Activated CD8-positive, alpha-beta T cell treated with anti-CD3 and anti-CD28 coated beads for 36 hours (primary cell): ENCODE measurements around the gene ADISSP. TPM values are rescaled to one million over a fixed set of nuclear protein-coding genes. Genes with fewer than 3 reads are reported as not detected.
"Not testable (repeated sequence)": the region's sequence is repeated elsewhere in the genome, so short reads cannot be mapped to it uniquely, and the experiment has no call there.

Experiments
- ATAC-seq: fragments of 200-7000 bp; cut with Tn5 transposase; one replicate; pipeline ENCODE4 v1.10.0; 2021; ENCODE audit warnings: mild to moderate bottlenecking, moderate library complexity
- CTCF ChIA-PET: fragments of 350-600 bp; sonication (Branson Sonifier 250); formaldehyde crosslinking; loops from one replicate; lab custom pipeline; 2021; ENCODE audit warnings: antibody characterized with exemption; lab: Charles Lee
- POLR2A ChIA-PET: fragments of 350-600 bp; sonication (Branson Sonifier 250); formaldehyde crosslinking; loops from one replicate; lab custom pipeline; 2021; ENCODE audit warnings: antibody characterized with exemption; lab: Charles Lee
- DNase-seq: peaks from one replicate; pipeline ENCODE4 v3.0.0-alpha.2; 2020
- H3K27ac Mint-ChIP-seq: one replicate; pipeline ENCODE4 v1.8.0; 2021; ENCODE audit warnings: mild to moderate bottlenecking, mixed read lengths
- H3K27me3 Mint-ChIP-seq: one replicate; pipeline ENCODE4 v1.8.0; 2021; ENCODE audit warnings: mixed read lengths
- H3K36me3 Mint-ChIP-seq: one replicate; pipeline ENCODE4 v1.8.0; 2021; ENCODE audit warnings: low read depth, mixed read lengths
- H3K4me1 Mint-ChIP-seq: one replicate; pipeline ENCODE4 v1.8.0; 2021; ENCODE audit warnings: low read depth, mixed read lengths
- H3K4me3 Mint-ChIP-seq: one replicate; pipeline ENCODE4 v1.8.0; 2021; ENCODE audit warnings: mild to moderate bottlenecking, moderate library complexity, mixed read lengths
- H3K9me3 Mint-ChIP-seq: one replicate; pipeline ENCODE4 v1.8.0; 2021; ENCODE audit warnings: mixed read lengths
- intact Hi-C: fragments of 100-400 bp; cut with micrococcal nuclease; formaldehyde crosslinking; loops from one replicate; pipeline ENCODE4 v1.10.0; 2022
- total RNA-seq, 2 experiments: library from RNA; stranded (reverse); gene quantifications; one replicate each; pipeline ENCODE4 v1.2.3, GENCODE V29; 2021
- TF ChIP-seq, protein P1 (sequence below): fragments of 200-600 bp; IDR thresholded peaks from one replicate; pipeline ENCODE4 v1.8.0; 2022; ENCODE audit warnings: antibody characterized with exemption, mild to moderate bottlenecking

The ADISSP gene
- total RNA-seq, 2 experiments from 2014 or later: 62.5 to 66.6 TPM

DNA sequence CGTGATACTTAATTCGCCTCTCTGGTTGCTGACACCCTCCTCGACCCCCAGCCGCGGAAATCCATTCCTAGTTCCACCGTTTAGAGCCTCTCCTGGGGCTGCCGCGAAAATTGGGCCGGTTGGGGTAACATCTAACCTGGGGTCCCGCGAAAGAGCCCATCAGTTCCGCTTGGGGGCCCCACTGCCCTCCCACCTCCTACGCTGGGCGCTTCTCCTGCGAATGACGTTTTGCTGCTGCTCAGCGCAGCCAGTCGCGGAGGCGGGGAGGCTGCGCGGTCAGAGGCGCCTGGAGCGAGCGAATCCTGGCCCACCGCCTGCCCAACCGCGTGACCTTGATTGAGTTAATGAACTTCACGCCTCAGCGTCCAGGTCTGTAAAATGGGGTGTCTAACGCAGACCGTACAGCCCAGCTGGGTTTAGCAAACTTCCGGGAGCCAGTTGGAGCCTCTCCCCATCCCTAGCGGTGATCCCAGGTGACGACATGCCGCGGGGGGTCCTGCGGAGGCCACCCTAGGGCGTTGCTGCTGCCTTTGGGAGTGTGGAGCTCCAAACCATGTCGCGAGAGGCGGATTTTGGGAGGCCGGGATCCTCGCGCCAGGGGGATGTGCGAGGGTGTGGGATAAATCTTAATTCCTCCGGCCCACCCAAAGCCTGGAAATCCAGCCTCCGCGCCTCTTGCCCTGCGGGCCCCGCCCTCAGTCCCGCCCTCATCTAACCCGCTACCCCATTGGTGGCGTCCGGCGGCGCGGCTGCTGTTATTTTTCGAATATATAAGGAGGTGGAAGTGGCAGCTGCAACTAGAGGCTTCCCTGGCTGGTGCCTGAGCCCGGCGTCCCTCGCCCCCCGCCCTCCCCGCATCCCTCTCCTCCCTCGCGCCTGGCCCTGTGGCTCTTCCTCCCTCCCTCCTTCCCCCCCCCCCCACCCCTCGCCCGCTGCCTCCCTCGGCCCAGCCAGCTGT lies 28.2 kb upstream of the ADISSP start, which contains the start of gene CDC25B:
TSS of gene CDC25B (plus strand) at position 800 of the 958 bp plus-strand sequence. CDS start 222 bp downstream, outside the sequence.
- H3K4me3 Mint-ChIP-seq: peak within 1 kb of the TSS; percentile 99
- peaks cover 44% of the 10 kb centered on the region for H3K4me1 Mint-ChIP-seq
- ChIA-PET POLR2A (interaction anchor here (0.8 to 2.1 kb wide), 13 partner anchors 8 to 289 kb away, joined by 3 to 10 read pairs (median 4); partner anchors contain the start of genes ADISSP, AP5S1 and CENPB), CTCF (interaction anchor here (1.0 to 1.8 kb wide), 8 partner anchors 8 to 59 kb away, joined by 3 to 9 read pairs (median 4); partner anchors contain the start of genes AP5S1, CENPB and SPEF1)
- ATAC-seq (peak; percentile 78), DNase-seq (peak; percentile 96)
- peak within 1 kb of the TSS; percentile 99 for H3K27ac Mint-ChIP-seq
- H3K9me3 Mint-ChIP-seq: no peaks in the 10 kb centered on the region
- TF ChIP-seq, protein P1, sequence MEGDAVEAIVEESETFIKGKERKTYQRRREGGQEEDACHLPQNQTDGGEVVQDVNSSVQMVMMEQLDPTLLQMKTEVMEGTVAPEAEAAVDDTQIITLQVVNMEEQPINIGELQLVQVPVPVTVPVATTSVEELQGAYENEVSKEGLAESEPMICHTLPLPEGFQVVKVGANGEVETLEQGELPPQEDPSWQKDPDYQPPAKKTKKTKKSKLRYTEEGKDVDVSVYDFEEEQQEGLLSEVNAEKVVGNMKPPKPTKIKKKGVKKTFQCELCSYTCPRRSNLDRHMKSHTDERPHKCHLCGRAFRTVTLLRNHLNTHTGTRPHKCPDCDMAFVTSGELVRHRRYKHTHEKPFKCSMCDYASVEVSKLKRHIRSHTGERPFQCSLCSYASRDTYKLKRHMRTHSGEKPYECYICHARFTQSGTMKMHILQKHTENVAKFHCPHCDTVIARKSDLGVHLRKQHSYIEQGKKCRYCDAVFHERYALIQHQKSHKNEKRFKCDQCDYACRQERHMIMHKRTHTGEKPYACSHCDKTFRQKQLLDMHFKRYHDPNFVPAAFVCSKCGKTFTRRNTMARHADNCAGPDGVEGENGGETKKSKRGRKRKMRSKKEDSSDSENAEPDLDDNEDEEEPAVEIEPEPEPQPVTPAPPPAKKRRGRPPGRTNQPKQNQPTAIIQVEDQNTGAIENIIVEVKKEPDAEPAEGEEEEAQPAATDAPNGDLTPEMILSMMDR: peak; percentile 38
- intact Hi-C loops: no loop called here
- no peaks in the 10 kb centered on the region for H3K27me3 Mint-ChIP-seq
- peaks cover 36% of the 10 kb centered on the region for H3K36me3 Mint-ChIP-seq

DNA sequence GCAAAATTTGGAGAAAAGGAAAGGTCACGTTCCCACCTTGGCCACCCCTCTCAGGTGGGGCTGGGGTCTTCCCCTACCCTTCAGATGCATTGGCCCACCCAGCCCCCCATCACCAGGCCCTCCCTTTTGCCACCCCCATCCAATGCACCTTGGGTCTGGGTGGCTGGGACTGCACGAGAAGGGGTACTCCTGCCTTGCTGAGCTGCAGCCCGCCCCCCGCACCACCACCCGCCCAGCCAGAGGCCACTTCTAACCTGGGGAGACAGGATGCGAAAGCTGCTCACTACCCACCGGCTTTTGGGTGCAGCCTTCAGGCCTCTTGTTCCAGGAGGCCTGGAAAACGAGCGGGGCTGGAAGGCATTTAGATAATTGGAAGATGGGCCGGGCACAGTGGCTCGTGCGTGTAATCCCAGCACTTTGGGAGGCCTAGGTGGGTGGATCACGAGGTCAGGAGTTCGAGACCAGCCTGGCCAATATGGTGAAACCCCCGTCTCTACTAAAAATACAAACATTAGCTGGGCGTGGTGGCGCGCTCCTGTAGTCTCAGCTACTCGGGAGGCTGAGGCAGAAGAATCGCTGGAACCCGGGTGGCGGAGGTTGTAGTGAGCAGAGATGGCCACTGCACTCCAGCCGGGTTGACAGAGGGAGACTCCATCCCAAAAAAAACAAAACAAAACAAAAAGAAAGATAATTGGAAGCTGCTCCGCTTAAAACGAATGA lies 27.3 kb upstream of the ADISSP start:
- no peaks in the 10 kb centered on the region for H3K27me3 Mint-ChIP-seq
- CTCF ChIA-PET: interaction anchor here (1.0 to 1.8 kb wide), 5 partner anchors 9 to 60 kb away, joined by 3 to 5 read pairs (median 3); partner anchors contain the start of genes CENPB and SPEF1
- H3K9me3 Mint-ChIP-seq: no peaks in the 10 kb centered on the region
- H3K36me3 Mint-ChIP-seq: peaks cover 29% of the 10 kb centered on the region
- DNase-seq (no peak), ATAC-seq (no peak)
- H3K27ac Mint-ChIP-seq: peak overlapping the region; percentile 99
- H3K4me3 Mint-ChIP-seq: peak overlapping the region; percentile 99
- TF ChIP-seq, protein P1: no peak
- H3K4me1 Mint-ChIP-seq: peaks cover 35% of the 10 kb centered on the region
- intact Hi-C loops: no loop called here
- POLR2A ChIA-PET: interaction anchor here (1.2 to 2.1 kb wide), 7 partner anchors 7 to 30 kb away, joined by 4 to 10 read pairs (median 8); partner anchors contain the start of genes ADISSP, AP5S1 and CENPB

GRCh38 chr20:3794168-3794567 lies 26.6 kb upstream of the ADISSP start:
- intact Hi-C loops, DNase-seq, H3K4me3 Mint-ChIP-seq, ATAC-seq, H3K27me3 Mint-ChIP-seq, H3K27ac Mint-ChIP-seq, H3K9me3 Mint-ChIP-seq: not testable (repeated sequence)
- Mint-ChIP-seq H3K4me1 (peaks cover 28% of the 10 kb centered on the region), H3K36me3 (peaks cover 24% of the 10 kb centered on the region)
- ChIA-PET POLR2A (interaction anchor here (1.5 to 1.9 kb wide), 2 partner anchors 18 to 26 kb away, joined by 8 to 9 read pairs; partner anchors contain the start of gene AP5S1), CTCF (interaction anchor here (1.2 kb wide), 1 partner anchor 13 kb away, joined by 3 read pairs; the partner anchor contains the start of gene SPEF1)

- H3K4me1 Mint-ChIP-seq: peaks cover 25% of the 10 kb centered on the region
- H3K4me3 Mint-ChIP-seq, DNase-seq, ATAC-seq, H3K27me3 Mint-ChIP-seq, H3K36me3 Mint-ChIP-seq, intact Hi-C loops, H3K27ac Mint-ChIP-seq, H3K9me3 Mint-ChIP-seq: not testable (repeated sequence)
- ChIA-PET CTCF (interaction anchor here (0.7 to 5.9 kb wide), 4 partner anchors 26 to 65 kb away, joined by 3 to 69 read pairs (median 14); partner anchors contain the start of gene AP5S1), POLR2A (interaction anchor here (0.6 kb wide), 1 partner anchor 30 kb away, joined by 3 read pairs; no protein-coding TSS in a partner anchor)
Measured at GRCh38 chr20:3789201-3789600, 21.6 kb upstream of the ADISSP start.

- H3K4me3 Mint-ChIP-seq: peak overlapping the region; percentile 16
- H3K36me3 Mint-ChIP-seq: peaks cover 10% of the 10 kb centered on the region
- no peaks in the 10 kb centered on the region for H3K9me3 Mint-ChIP-seq
- DNase-seq (no peak), ATAC-seq (no peak)
- intact Hi-C loops: no loop called here
- H3K27me3 Mint-ChIP-seq: no peaks in the 10 kb centered on the region
- ChIA-PET POLR2A (interaction anchor here (0.6 to 4.1 kb wide), 3 partner anchors 23 to 31 kb away, joined by 3 to 31 read pairs (median 15); no protein-coding TSS in a partner anchor), CTCF (interaction anchor here (0.6 to 5.9 kb wide), 7 partner anchors 11 to 128 kb away, joined by 3 to 69 read pairs (median 4); partner anchors contain the start of gene AP5S1)
- H3K27ac Mint-ChIP-seq: no peak overlapping the region
- TF ChIP-seq, protein P1: no peak
- peaks cover 25% of the 10 kb centered on the region for H3K4me1 Mint-ChIP-seq
Measured at GRCh38 chr20:3788685-3789155, 21.2 kb upstream of the ADISSP start.
